Keratinocyte (primary cell): ENCODE results near the gene OR5B21.

Experiments used
- EZH2 ChIP-seq: IDR thresholded peaks from one replicate; pipeline ENCODE4 v1.6.1; 2012; ENCODE audit warnings: inconsistent platforms, mild to moderate bottlenecking, low read length, moderate library complexity
- TF ChIP-seq, protein P1 (sequence below), 3 experiments: IDR thresholded peaks in 1 of 3; conservative IDR thresholded peaks in 1 of 3; optimal IDR thresholded peaks in 1 of 3; 2 replicates in 2 of 3; 3 replicates in 1 of 3; pipeline versions ENCODE3 to v1.5.1; 2011; ENCODE audit warnings: low read length in 3 of 3, mild to moderate bottlenecking in 3 of 3, moderate library complexity in 2 of 3, control low read depth in 1 of 3, inconsistent platforms in 1 of 3; ENCODE audit not compliant: insufficient read depth in 2 of 3; ENCODE audit errors: extremely low read depth in 1 of 3

DNA sequence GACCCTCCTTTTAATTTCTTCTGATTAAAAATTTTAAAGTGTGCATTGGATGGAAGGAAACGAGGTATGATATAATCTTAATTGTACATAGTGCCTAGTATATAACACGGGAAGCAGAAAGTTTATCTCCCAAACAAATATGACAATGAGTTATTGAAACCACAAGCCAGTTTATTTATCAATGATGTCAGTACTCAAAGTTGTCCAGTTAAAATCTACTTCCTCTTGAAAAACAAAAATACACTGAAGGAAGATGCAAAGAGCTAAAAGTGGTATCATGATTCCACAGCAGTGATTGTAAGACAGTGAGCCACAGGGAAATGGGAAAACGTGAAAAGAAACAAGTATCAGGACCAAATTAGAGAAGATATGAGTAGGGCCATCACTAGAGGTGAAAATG lies 18.8 kb upstream of the OR5B21 start:
- TF ChIP-seq EZH2 = no peak
- TF ChIP-seq, protein P1, sequence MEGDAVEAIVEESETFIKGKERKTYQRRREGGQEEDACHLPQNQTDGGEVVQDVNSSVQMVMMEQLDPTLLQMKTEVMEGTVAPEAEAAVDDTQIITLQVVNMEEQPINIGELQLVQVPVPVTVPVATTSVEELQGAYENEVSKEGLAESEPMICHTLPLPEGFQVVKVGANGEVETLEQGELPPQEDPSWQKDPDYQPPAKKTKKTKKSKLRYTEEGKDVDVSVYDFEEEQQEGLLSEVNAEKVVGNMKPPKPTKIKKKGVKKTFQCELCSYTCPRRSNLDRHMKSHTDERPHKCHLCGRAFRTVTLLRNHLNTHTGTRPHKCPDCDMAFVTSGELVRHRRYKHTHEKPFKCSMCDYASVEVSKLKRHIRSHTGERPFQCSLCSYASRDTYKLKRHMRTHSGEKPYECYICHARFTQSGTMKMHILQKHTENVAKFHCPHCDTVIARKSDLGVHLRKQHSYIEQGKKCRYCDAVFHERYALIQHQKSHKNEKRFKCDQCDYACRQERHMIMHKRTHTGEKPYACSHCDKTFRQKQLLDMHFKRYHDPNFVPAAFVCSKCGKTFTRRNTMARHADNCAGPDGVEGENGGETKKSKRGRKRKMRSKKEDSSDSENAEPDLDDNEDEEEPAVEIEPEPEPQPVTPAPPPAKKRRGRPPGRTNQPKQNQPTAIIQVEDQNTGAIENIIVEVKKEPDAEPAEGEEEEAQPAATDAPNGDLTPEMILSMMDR (optimal IDR thresholded peaks at IDR 0.05 in 1 of 3, IDR thresholded peaks at IDR 0.05 in 1 of 3, conservative IDR thresholded peaks at IDR 0.05 in 1 of 3; ENCODE audit: extremely low read depth in 1 of 3, insufficient read depth in 2 of 3, low read length in 3 of 3) = no peak
